NOMO-1 treated with DMSO at 0.1 percent for 48 hours (cell line): ENCODE results near the gene ABHD3.
"Not testable (repeated sequence)": the region's sequence is repeated elsewhere in the genome, so short reads cannot be mapped to it uniquely, and the experiment has no call there.

Experiments
- DNase-seq: peaks from one replicate; lab custom pipeline; 2025; ENCODE audit not compliant: unreplicated experiment; lab: John Stamatoyannopoulos, UW

Gene ABHD3

DNA sequence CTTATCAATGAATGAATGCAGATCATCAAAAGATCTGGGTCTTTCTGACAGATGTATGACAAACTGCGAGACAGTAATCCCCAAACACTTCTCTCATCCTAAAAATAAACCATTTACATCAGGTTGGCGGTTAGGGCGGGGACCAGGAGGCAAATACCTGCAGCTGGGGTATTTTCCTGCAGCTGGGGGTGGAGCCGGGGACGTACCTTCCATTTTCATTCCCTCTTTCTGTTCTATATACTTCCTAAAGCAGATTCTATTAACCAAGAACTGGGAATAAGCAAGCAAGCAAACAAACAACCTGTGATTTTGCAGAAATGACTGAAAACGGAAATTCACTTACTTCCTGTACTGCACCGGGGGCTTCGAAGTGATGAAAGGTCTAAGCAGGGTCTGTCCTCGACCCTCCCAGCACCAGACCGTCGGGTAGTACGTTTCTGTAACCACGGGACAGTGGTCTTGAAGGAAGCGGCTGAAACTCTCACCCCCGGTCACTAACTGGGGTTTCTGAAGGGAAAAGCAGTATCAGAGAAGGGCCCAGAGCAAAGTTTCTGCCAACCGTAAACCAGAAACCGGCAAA lies 1.2 kb downstream of the ABHD3 start:
- DNase-seq: peak; percentile 52

- DNase-seq: no peak
Measured at GRCh38 chr18:21702602-21703001, 2.0 kb downstream of the ABHD3 start.

DNA sequence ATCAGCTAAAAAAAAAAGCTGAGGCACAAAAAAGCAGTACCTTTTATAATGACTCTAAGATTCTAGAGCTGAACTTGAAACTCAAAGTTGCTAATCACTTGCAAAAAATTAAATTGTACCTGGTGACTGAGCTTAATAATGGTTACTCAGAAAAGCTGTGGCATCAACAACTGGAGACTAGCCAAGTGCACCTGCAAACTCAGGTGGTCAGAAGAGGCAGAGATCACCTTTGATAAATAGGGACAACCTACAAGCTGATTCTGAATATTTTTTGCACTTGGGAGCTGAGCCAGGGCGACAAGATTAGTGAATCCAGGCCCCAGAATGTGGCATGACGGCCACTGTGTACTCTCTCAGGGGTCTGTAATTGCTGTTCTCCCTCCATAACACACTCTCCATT lies 3.0 kb downstream of the ABHD3 start:
- DNase-seq: no peak

DNA sequence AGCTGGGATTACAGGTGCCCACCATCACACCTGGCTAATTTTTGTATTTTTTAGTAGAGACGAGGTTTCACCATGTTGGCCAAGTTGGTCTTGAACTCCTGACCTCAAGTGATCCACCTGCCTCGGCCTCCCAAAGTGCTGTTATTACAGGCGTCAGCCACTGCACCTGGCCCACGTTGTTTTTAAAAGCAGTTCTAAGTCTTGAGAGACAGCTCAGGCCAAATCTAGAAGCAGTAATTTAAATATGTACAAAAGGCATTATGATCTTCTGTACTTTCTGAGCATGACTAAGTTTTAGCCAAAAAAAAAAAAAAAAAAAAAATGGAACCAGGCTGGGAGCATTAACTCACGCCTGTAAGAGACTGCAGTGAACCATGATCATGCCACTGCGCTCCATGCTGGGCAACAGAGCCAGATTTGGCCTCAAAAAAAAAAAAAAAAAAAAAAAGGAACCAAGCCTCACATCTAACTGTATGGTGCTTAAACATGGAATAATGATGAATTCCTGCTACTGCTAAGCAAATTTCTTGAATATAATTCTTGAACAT lies 4.0 kb downstream of the ABHD3 start:
- no peak for DNase-seq

- DNase-seq: no peak
Measured at GRCh38 chr18:21693322-21693721, 11.3 kb downstream of the ABHD3 start.

- DNase-seq: no peak
Measured at GRCh38 chr18:21689736-21690135, 14.8 kb downstream of the ABHD3 start.

DNA sequence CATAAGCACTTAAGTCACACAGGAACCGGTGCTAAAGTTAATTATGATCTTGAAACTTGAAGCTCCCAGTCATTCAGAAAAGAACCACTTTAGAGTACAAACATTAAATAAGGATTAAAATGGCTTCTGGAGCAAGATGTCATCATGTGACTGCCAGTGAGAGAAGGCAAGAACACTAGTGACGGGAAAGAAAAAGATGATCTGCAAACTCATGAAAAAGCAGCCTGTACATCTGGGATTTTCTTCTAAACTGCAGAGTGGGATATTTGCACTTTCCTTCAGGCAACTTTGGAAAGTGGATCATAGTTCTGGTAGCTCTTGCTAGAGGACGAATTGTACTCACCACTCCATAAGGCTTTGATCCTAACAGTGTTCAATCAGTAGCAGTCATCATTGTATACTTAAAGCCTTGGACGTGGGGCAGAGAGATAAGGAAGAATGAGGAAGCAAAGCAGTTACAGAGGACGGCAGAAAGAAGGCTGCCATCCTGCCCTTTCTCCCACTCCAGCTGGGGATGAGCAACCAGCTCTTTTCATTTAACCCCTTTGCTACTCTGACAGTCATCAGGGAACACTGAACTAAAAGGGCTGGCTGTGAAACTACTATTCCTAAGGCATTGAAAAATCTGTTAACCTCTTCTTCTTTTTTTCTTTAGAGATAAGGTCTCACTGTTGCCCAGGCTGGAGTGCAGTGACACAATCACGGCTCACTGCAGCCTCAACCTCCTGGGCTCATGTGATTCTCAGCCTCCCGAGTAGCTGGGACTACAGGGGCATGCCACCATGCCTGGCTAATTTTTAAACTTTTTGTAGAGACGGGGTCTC lies 18.1 kb downstream of the ABHD3 start:
- DNase-seq: no peak

DNA sequence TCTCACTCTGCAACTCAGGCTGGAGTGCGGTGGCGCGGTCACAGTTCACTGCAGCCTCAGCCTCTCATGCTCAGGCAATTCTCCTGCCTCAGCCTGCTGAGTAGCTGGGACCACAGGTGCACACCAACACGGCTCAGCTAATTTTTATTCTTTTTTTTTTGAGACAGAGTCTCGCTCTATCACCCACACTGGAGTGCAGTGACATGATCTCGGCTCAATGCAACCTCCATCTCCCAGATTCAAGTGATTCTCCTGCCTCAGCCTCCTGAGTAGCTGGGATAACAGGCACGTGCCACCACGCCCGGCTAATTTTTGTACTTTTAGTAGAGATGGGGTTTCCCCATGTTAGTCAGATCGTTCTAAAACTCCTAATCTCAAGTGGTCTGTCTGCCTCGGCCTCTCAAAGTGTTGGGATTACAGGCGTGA lies 19.0 kb downstream of the ABHD3 start:
- DNase-seq: not testable (repeated sequence)

DNA sequence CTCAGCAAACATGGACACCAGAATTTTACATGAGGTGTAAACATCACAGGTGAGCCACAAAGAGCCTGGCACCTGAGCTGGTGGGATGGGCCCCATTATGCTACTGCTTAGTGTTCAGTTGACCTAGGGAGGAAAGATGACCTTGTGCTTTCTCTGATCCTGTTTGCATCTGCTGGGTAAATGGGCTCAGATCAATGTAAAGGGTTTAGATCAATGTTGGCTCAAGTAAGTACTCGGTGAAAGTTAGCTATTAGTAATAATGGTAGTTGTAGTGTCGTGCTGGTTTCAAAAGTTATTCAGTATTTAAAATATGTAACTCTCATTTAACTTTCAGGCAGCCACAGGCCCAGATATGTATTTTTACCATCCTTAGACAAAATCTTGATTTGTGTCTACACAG lies 19.8 kb downstream of the ABHD3 start:
- no peak for DNase-seq

- DNase-seq: peak; percentile 64
Measured at GRCh38 chr18:21682371-21683051, 22.1 kb downstream of the ABHD3 start.

GRCh38 chr18:21680161-21680560 lies 24.4 kb downstream of the ABHD3 start:
- no peak for DNase-seq

DNA sequence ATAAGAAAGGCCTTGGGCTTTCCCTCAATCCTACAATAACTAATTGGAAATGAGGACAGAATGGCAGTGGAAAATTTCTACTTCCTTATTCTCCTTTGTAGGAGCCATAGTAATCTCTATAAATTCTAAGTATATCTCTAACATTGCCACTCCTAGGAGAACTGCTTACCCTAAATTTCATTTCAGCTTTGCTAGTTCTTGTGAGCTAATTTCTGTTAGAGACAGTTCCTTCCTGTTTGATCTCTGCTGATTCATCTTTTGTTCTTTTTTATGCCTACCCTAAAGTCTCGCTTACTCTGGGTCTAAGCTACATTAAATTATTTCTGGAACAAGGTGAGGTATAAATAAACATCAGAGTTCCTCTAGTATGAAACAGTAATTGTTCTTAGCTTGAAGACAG lies 25.7 kb downstream of the ABHD3 start:
- DNase-seq: peak; percentile 46

DNA sequence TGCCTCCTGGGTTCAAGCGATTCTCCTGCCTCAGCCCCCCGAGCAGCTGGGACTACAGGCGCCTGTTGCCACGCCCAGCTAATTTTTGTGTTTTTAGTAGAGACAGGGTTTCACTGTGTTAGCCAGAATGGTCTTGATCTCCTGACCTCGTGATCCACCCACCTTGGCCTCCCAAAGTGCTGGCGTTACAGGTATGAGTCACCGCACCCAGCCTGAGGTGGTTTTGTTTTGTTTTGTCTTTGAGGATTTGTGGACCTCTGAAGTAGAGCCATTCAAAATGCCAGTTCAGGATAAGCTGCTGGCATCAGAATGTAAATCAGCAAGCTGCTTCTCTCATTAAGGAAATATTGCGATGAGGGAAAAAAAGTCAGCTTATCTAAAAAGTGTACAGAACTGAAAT lies 29.2 kb downstream of the ABHD3 start:
- DNase-seq: not testable (repeated sequence)

GRCh38 chr18:21672521-21673267 lies 31.9 kb downstream of the ABHD3 start:
- DNase-seq: no peak

GRCh38 chr18:21669736-21670285 lies 34.8 kb downstream of the ABHD3 start:
- DNase-seq: no peak

DNA sequence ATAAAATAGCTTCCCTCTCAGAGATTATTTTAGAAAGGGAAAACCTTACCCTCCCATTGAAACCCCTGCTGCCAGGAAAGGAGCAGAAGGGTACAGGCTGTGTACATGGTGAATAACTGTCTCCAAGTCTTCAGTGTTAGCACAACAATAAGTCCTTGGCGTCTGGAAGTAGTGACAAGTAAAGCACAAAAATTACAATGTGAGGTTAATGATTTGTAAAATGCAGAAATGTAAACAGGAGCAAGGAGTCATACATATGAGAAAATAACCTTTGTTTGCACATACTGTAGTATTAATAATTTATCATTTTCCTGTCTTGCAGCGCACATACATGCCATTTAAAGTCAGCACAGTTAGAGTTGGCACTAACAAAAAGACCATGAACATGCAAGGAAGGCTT lies 40.5 kb downstream of the ABHD3 start:
- DNase-seq: no peak

- DNase-seq: no peak
Measured at GRCh38 chr18:21663578-21663977, 41.0 kb downstream of the ABHD3 start.

DNA sequence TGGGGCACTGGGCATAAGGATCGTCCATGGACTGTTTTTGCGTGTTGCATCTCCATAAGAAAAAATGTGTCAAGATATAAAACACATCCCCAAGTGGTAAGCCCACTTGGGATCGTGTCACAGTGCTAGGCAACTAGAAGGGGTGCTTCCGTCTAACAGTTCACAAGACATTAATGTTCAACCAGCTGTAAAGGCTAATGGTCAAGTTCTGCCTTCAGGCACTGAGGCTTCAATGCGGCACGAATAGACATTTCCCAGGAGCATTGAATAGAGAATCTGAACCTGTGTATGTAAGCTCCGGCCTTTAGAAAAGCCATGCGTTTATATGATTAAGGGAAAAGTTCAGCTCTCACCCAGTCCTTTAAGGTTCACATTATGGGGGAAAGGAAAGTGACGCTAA lies 42.0 kb downstream of the ABHD3 start:
- no peak for DNase-seq

DNA sequence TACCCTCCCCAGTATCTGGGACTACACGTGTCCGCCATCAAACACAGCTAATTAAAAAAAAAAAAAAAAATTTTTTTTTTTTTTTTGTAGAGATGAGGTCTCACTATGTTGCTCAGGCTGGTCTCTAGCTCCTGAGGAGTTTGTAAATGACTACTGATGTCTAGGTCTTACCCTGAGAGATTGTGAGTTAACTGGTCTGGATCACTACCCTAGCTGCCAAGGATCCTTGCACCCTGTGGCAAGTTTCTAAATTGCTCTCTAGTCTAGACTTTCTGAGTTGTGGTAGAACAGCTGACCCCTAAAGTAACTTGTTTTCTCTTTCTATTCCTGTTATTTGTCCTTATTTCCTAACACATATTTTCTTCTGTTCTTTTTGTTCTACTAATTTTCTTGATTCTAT lies 44.5 kb downstream of the ABHD3 start:
- no peak for DNase-seq

GRCh38 chr18:21656402-21656801 lies 48.2 kb downstream of the ABHD3 start:
- no peak for DNase-seq

- no peak for DNase-seq
Measured at GRCh38 chr18:21653361-21653760, 51.2 kb downstream of the ABHD3 start.
